NCI-H82 (cell line): Measurements from ENCODE around the gene LZTFL1.
"Not testable (repeated sequence)": the region's sequence is repeated elsewhere in the genome, so short reads cannot be mapped to it uniquely, and the experiment has no call there.

Experiments used
- DNase-seq: peaks from one replicate; lab custom pipeline; 2025; lab: John Stamatoyannopoulos, UW

Gene LZTFL1

DNA sequence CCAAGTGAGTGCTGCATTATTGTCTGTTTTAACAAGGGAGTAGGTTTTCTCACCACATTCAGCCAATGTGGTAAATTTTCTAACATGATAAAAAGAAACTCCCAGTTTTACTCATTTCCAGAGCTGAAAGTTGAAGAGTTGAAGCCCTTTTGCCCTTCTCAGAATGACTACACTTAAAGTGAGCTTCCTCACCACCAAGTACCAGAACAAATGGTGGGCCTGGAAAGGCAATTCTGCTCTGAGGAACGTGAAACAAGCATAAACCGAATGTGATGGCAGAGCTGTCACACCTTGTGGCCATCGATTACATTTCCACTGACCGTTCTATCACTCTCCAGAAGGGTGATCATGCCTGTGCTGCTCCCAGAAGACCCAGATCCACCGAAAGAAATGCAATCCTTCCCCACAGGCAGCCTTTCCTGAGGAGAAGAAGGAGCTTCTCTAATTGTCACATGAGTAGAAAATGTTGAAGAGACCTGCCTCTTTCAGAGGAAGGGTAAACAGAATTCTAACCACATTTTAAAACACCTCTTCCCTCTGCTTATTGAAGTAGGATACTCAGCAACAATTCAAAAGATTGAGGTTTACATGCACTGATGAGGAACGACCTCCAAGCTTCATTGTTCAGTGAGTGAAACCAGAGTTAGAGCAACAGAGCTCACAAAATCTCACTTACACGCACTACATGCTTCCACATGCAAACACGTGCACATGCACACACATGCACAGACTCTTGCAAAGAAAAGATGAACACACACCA is 23.0 kb upstream of the LZTFL1 start:
- no peak for DNase-seq

DNA sequence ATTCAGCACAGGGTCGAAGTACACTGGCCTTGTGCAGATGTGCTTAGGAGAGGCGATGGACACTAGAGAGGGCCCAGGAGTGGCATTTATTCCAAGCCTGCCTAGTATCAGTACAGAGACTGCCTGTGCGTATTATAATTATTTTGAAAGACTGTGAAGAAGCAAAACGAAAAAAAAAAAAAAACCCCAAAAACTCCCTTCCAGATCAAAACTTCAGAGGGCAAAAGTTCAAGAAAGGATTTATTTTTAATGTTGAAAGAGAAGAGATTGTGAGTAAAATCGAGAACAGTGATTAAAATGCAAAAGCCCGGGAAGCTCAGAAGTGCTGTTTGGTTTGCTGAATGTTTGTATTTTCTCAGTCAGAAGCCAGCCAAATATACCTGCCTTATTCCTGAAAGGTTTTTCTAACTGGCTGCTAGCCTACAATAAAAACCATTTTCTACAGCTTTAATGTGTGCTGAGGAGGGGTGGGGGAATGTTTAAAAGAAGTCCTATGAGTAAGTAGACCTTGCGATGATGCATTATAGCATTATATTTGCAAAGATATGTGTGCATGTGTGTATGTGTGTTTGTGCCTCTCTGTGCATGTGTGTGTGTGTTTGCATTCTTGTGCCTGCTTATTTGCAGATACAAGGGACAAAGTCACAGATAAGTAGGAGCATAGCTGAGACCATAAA is 19.3 kb upstream of the LZTFL1 start:
- DNase-seq = no peak

DNA sequence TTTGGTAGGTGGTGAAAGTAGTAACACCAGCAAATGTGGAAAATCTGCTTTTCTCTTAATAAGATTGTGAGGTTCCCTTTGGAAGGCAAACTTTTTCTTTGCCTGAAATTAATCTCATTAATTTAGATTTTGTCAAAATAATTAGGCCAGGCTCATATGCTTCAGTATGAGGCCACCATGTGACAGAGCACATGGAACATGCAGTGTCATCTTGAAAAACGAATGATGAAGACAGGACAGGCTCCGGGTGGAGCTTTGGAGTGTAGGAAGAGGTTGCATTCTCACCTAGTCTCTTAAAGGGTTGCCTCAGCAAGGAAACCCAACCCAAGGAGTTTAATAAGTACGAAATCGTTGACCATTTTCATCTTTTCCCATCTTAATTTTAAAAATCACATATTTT is 18.6 kb upstream of the LZTFL1 start:
- no peak for DNase-seq

DNA sequence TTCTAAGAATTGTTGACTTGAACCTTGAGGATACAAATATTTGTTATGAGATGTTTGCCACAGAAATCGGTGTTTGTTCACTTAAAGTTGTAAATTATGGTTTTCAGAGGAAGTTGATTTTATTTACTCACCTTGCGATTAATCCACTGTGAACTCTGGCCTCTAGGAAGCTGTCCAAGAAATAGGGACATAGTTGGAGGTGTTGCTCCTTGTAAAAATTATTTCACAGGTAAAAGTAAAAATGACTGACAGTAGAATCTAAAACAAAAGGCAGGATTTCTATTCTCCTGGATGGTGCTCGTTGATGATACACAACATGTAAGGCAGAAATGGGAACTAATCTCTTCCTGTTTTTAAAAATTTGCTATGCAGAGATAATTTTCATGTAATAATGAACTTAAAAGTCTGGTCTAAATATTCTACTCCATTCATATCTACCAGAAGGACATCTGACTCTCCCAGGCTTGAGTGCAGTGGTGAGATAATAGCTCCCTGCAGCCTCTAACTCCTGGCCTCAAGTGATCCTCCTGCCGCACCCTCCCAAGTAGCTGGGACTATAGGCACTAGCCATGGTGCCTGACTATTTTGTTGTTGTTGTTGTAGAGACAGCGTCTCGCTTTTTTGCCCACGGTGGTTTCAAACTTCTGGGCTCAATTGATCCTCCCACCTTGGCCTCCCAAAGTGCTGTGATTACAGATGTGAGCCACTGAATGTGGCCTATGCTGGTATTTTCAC is 17.1 kb upstream of the LZTFL1 start:
- DNase-seq = no peak

DNA sequence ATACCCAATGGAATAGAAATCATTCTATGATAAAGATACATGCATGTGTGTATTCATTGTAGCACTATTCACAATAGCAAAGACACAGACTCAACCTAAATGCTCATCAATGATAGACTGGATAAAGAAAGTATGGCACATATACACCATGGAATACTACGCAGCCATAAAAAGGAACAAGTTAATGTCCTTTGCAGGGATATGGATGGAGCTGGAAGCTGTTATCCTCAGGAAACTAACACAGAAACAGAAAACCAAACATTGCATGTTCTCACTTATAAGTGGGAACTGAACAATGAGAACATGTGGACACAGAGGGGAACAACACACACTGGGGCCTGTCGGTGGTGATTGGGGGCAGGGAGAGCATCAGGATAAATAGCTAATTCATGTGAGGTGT is 15.1 kb upstream of the LZTFL1 start:
- DNase-seq = not testable (repeated sequence)

DNA sequence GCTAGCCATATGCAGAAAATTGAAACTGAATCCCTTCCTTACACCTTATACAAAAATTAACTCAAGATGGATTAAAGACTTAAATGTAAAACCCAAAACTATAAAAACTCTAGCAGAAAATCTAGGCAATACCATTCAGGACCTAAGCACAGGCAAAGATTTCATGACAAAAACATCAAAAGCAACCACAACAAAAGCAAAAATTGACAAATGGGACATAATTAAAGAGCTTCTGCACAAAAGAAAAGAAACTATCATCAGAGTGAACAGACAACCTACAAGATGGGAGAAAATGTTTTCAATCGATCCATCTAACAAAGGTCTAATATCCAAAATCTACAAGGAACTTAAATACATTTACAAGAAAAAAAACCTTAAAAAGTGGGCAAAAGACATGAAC is 14.4 kb upstream of the LZTFL1 start:
- not testable (repeated sequence) for DNase-seq

DNA sequence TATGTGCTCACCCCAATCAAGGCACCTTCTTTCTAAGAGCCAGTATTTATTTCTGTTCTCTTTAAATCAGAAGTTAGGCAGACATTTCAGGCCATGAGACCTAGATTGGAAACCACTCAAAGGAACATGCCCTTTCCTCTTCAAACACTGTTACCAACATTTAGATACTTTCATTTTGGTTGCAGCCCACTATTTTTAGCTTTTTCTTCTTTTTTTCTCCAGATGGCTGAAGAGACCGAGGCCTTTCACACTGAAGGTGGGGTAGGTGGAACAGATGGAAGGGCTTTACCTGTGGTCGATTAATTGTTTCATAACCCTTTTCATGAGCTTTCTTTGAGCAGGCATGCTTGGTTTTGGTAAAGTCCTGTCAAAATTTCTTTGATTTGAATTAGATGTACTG is 10.9 kb upstream of the LZTFL1 start:
- no peak for DNase-seq

DNA sequence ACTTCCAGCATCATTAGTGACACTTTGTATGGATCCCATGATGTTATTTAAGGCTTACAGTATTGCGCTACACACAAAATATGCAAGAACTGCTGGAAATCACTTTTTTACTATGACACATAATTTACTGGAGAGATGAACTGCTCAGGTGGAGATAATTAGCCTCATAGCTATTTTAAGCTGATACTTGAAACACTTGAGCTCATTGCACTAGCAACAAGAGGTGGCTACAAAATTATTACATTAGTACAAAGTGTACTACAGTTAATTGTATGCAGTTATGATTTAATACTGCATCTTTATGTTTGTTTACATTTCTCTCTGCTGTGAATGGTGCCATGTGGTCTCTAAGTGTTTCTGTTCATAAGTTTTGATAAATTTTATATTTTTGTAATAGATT is 6.5 kb upstream of the LZTFL1 start:
- DNase-seq = no peak

DNA sequence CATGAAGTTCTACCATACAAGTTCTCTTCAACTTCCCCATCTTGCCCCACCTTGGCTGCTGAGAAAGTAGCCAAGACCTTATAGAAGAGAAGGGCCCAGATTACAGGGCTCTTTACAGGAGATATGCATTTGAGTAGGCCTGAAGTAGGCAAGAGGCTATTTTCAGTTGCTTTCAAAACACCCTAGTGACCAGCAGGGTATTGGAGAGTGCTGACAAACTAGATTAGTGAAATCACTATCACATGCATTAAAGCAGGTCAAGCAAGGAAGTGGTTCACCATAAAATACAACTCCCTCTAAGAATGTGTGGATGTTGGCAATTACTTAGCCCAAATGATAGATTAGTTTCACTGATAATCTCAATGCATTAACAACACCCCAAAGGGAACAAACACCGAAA is 2.7 kb upstream of the LZTFL1 start:
- no peak for DNase-seq

DNA sequence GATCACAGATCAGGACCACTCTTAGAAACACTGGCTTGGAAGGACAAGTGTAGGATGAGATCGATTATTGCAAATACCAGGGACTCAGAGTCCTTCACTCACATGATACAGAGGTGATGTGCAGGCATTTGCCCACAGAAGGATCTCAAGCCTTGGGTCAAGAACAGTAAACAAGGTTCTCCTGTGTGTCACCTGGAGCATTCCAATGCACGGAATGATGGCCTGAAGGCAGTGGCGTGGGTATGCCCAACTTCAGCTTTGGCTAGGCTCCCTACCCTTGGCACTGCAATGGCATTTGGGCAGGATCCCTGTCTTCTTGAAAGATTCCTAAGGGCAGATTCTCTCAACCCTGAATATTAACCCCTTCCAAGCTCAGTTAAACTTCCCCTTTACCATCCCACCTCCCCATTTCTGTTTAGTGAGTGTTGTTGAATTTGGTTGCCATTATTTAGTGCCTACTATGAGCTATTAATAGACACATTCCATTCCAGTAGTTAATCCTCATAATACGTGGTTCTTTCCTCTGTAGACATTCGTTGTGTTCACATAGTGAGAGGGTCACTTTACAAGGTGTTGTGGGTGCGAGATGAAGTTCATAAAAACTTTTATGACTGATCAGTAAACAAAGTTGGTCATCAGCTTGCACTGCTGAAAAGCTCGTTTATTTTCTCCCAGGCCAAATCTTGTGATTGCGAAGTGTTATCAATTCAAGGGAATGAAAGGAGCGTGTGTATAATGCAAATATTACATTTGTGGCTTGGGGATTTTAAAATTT is 1.1 kb upstream of the LZTFL1 start:
- no peak for DNase-seq

DNA sequence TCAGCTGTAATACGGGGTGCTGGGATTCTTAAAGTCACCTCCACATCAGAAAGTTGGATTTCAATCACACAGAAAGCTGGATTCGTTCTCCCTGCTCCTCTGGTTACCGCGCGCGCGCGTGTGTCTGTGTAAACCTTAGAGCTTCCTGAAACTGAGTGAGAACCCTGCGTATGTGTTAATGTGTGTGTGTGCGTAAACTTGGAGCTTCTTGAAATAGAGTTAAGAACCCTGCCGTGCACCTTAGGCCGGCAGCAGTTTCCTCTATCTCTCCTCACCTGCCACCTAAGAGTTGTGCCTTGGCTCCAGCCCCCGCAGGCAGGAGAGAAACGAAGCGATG is 531 bp downstream of the LZTFL1 start:
- no peak for DNase-seq

DNA sequence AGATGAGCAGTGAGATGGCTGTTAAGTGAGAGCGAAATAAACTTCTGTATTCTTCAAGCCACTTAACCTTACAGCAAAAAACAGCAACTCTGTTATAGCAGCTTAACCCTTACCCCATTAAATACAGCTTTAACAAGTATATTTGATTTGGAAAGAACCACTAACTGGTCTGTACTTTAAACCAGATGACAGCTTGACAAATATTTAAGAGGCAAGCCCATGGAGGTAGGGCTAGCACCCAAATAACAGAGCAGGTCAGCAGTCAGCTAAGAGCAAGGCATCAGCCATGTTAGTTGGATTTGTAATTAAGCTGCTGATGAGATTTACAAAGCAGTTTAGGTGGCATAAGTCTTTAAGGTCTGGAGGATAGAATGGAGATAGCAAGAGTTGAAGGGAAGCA is 3.5 kb downstream of the LZTFL1 start:
- DNase-seq = peak; percentile 58

DNA sequence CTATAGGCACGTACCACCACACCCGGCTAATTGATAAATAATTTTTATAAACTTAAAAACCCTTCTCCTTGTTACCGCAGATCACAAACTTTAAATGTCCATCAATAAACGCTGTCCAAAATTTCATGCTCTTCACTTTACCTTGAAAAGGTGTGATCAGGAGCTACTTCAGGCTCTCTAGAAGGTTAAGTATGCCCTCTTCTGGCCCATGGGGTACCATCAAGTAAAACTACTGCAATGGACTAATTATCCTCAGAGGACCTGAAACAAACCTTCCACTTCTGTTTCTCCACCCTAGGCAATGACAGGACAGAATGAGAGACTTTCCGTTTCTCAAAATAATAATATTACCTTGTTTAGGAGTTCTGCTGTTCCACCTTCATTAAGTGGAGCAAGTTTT is 9.2 kb downstream of the LZTFL1 start:
- DNase-seq = no peak

DNA sequence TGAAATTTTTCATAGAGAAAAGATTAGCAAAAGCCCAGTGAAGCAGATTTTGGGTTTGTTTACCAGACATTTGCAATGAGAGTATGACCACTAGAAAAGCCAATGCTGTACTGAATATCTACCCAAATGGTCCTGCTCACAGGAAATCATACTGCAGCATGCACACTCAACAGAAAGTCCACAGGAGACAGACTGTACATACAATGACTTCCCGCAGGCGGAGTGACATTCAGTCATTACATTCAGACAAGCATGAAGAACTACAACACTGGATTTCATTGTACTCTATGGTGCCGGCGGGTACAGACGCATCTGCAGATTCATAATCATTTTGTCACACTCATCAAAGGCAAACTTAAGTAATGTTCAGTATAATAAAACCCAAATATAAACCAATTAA is 11.8 kb downstream of the LZTFL1 start:
- DNase-seq = no peak

DNA sequence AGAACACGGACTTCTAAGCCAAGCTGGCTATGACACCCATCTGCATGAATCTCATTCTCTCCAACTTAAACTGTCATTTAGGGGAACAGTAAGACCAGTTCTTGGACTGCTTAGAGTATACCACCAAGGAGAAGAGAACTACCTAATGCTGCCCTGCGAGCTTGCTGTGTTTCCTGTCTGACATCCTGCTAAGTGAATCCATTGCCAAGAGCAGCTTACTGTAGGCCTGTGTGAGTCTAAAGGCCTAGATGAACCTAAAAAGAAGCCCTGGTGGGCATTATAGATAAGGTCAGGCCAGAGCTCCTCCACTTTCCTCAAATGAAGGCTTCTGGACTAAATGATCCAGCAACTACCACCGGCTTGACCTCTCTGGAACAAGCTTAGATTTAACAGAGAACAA is 15.0 kb downstream of the LZTFL1 start:
- DNase-seq = no peak

DNA sequence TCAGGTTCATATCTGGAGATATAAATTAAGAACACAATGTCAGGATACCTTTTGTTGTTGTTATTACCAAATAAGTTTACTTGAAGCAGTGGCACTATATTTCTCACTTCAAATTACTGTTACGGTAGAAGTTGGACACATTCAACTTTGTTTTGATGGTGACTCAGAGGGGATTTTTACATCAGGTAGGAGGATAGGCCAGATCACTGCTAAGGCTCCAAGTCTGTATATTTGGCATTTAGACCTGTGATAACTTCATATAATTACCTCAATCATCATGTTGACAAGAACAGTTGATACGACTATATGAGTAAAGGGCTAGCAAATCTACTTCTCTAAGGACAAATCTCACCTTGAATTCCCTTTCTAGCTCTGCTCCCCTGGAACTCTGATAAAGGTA is 15.6 kb downstream of the LZTFL1 start:
- no peak for DNase-seq

DNA sequence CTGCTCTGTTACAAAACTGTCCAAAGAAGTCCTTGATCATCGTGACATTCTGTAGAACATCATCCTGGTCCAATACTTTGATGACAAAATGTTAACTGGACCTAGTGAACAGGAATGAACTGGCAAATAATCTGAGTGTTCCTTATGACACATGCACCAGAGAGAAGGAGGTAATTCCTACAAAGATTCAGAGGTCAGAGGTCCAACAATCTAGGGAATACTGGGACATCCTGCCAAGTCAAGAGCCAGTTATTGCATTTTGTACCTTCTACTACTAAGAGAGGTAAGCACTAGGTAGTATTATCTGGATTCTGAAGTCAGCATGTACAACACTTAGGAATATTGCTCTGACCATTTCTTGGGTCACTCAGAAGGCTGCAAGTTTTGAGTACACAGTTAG is 20.8 kb downstream of the LZTFL1 start:
- no peak for DNase-seq

DNA sequence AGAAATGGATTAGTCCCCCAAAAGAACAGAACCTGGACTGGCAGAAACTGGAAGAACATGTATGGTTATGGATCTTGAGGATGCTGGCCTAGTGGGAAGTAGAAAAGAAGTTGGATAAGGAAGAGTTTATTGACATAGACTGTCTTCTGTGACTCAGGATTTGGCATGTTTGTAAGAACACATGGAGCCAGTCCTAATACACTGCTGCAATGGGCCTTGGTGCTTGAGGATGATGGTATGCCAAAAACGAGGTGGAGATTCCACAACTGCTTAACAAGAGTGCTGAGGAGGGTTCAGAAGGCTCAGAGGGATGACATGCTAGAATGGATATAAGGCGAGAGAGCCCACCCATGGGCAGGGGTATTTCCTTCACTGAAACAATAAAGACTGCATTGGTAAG is 22.4 kb downstream of the LZTFL1 start:
- no peak for DNase-seq

DNA sequence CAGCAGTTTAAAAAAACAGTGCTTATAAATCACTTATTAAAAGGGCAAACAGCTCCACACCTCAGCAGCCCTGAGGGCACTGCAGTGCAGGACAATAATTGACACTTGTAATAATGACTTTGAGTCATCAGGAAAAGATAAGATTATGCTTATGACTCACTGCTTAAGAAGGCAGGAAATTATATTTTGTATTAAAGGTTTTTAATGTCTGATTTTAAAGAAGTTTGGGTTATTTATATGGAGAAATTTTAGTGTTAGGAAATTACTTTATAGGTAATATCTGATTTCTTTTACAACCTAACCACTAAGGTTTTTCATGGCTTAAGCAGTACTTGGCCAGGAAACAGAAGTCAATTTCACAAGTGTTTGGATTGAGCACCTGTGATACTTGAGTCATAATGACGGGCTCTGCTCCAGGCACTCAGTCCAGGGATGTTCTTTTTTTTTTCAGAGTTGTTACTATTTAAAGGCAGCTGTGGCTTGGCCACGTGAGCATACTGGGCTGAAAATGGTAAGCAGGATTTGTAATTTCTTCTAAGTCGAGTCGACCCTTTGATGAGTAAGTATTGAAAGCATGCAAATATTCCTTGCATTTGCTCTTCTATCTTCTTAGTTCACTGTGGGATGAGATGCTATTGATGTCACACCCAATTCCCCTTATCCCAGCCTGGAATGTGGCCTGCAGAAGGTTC is 23.9 kb downstream of the LZTFL1 start:
- no peak for DNase-seq

DNA sequence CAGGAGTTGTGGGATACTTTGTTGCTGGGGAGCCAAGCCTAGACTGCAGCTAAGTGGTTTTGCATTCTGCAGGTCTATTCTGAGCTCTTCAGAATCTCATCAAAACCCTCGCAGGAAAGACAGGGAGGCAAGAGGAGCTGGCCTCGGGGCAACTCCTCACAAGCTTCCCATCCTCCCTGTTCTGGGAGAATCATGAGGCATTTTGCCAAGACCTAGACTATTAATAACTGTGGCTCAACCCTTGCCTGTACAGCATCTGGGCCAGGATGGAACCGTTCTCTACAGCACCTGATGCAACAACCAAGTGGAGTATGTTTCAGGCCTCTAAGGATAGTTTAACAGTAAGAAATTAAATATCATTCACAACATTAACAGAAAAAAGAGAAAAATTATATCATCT is 25.4 kb downstream of the LZTFL1 start:
- DNase-seq = no peak

DNA sequence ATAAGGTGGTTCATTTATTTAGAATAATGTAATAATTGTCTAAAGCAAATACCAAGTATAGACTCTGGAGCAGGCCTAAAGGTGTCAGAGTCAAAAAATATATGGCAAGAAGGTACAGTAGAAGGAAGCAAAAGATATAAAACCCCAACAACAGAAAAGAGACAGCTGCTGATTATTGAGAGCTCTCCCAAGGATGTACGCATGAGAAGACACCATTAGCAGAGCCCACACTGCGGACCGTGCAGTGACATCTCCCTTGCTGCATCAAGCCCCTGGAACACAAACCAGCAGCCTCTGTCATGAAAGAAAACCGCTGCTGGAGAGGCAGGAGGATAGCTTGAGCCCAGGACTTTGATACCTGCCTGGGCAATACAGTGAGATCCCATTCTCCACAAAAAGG is 27.6 kb downstream of the LZTFL1 start:
- no peak for DNase-seq
